H1 (cell line): Measurements from ENCODE around the gene THOC5. TPM values are rescaled to one million over a fixed set of nuclear protein-coding genes. Genes with fewer than 3 reads are reported as not detected.

ENCODE experiments used
- CTCF ChIA-PET: fragments of 300-600 bp; sonication (Branson Sonifier 250); formaldehyde crosslinking; loops from one replicate; lab custom pipeline; 2021; ENCODE audit not compliant: partially characterized antibody; lab: Charles Lee
- POLR2A ChIA-PET: fragments of 300-600 bp; sonication (Branson Sonifier 250); formaldehyde crosslinking; loops from one replicate; lab custom pipeline; 2021; ENCODE audit warnings: inconsistent platforms; ENCODE audit not compliant: partially characterized antibody; lab: Charles Lee
- DNase-seq, 2 experiments: peaks; one replicate each; pipeline versions ENCODE4 v3.0.0 to v3.0.0-alpha.2; 2010 to 2022; ENCODE audit warnings: low spot score in 2 of 2, low read depth in 1 of 2, mixed read lengths in 1 of 2
- FAIRE-seq: peaks from 2 replicates; lab custom pipeline; 2011; peaks lifted over from hg19 to GRCh38; lab: Jason Lieb, UNC
- H2AFZ ChIP-seq: 2 replicates; pipeline ENCODE4 v1.8.1; 2012; ENCODE audit warnings: low read length, inconsistent platforms
- H2AK5ac ChIP-seq: 2 replicates; pipeline ENCODE4 v1.6.1; 2013; ENCODE audit warnings: low read depth, low read length
- H2BK120ac ChIP-seq: replicated peaks from 2 replicates; pipeline ENCODE3; 2013; ENCODE audit warnings: low read depth, low read length, inconsistent platforms
- H2BK12ac ChIP-seq: 2 replicates; pipeline ENCODE4 v1.6.1; 2013; ENCODE audit warnings: low read depth, low read length
- H2BK15ac ChIP-seq: 2 replicates; pipeline ENCODE4 v1.6.1; 2013; ENCODE audit warnings: low read length
- H2BK20ac ChIP-seq: 2 replicates; pipeline ENCODE4 v1.6.1; 2013; ENCODE audit warnings: low read length
- H2BK5ac ChIP-seq: 2 replicates; pipeline ENCODE4 v1.6.1; 2013; ENCODE audit warnings: low read depth, low read length
- H3K14ac ChIP-seq: 2 replicates; pipeline ENCODE4 v1.6.1; 2013; ENCODE audit warnings: inconsistent platforms; ENCODE audit not compliant: insufficient read length
- H3K18ac ChIP-seq: 2 replicates; pipeline ENCODE4 v1.6.1; 2013; ENCODE audit warnings: low read length; ENCODE audit errors: extremely low read depth
- H3K23ac ChIP-seq: 2 replicates; pipeline ENCODE4 v1.6.1; 2013; ENCODE audit warnings: inconsistent platforms; ENCODE audit not compliant: insufficient read length
- H3K23me2 ChIP-seq: 2 replicates; pipeline ENCODE4 v1.6.1; 2013; ENCODE audit warnings: low read depth, low read length
- H3K27ac ChIP-seq: 2 replicates; pipeline ENCODE4 v1.6.1; 2011; ENCODE audit warnings: low read depth, low read length, inconsistent platforms
- H3K27me3 ChIP-seq, 4 experiments: replicated peaks in 1 of 4; 1 replicate in 1 of 4; 2 replicates in 3 of 4; pipeline versions ENCODE4 v1.6.1 to v1.8.1; 2011 to 2013; ENCODE audit warnings: low read length in 3 of 4, mild to moderate bottlenecking in 3 of 4, inconsistent platforms in 2 of 4, mixed read lengths in 2 of 4, moderate library complexity in 1 of 4; ENCODE audit not compliant: control insufficient read depth in 3 of 4, insufficient read depth in 3 of 4; ENCODE audit errors: extremely low read depth in 1 of 4
- H3K36me3 ChIP-seq, 4 experiments: 2 replicates each; pipeline versions ENCODE4 v1.6.1 to v1.8.1; 2011 to 2013; ENCODE audit warnings: mild to moderate bottlenecking in 4 of 4, low read length in 3 of 4, moderate library complexity in 2 of 4, control low read depth in 1 of 4, inconsistent platforms in 1 of 4; ENCODE audit not compliant: insufficient read depth in 4 of 4, control insufficient read depth in 2 of 4
- H3K4ac ChIP-seq: replicated peaks from 2 replicates; pipeline ENCODE3; 2013; ENCODE audit warnings: low read length, low read depth, mixed read lengths, inconsistent platforms; ENCODE audit not compliant: insufficient read length
- H3K4me1 ChIP-seq, 4 experiments: replicated peaks in 1 of 4; 1 replicate in 1 of 4; 2 replicates in 3 of 4; pipeline versions ENCODE4 v1.6.1 to v1.8.1; 2011 to 2013; ENCODE audit warnings: low read length in 3 of 4, inconsistent platforms in 2 of 4, mixed read lengths in 1 of 4; ENCODE audit not compliant: insufficient read depth in 4 of 4, control insufficient read depth in 3 of 4
- H3K4me2 ChIP-seq, 2 experiments: 2 replicates each; pipeline versions ENCODE4 v1.6.1 to v1.8.1; 2011 to 2013; ENCODE audit warnings: low read depth in 2 of 2, low read length in 2 of 2, control low read depth in 1 of 2, inconsistent platforms in 1 of 2, mild to moderate bottlenecking in 1 of 2; ENCODE audit not compliant: insufficient read depth in 1 of 2
- H3K4me3 ChIP-seq, 4 experiments: fragments of 200-600, 300-600 bp in 1 of 4; sonication (generic), shearing (Covaris generic), sonication (Bioruptor Twin) in 1 of 4; 2 replicates each; pipeline versions ENCODE4 v1.5.1 to v1.8.1; 2011 to 2016; ENCODE audit warnings: low read length in 4 of 4, low read depth in 3 of 4, control low read depth in 2 of 4, inconsistent platforms in 2 of 4, mild to moderate bottlenecking in 2 of 4, mixed read lengths in 1 of 4, moderate library complexity in 1 of 4; ENCODE audit not compliant: insufficient read depth in 2 of 4; ENCODE audit errors: extremely low read depth in 1 of 4
- H3K56ac ChIP-seq: replicated peaks from 2 replicates; pipeline ENCODE3; 2013; ENCODE audit warnings: low read depth, mild to moderate bottlenecking, mixed read lengths, low read length, inconsistent platforms; ENCODE audit not compliant: insufficient read length
- H3K79me1 ChIP-seq: 2 replicates; pipeline ENCODE4 v1.6.1; 2013; ENCODE audit warnings: low read depth, low read length, control low read depth
- H3K79me2 ChIP-seq, 2 experiments: 2 replicates each; pipeline versions ENCODE4 v1.6.1 to v1.8.1; 2012 to 2013; ENCODE audit warnings: low read length in 2 of 2, mild to moderate bottlenecking in 2 of 2, inconsistent platforms in 1 of 2; ENCODE audit not compliant: insufficient read depth in 2 of 2, control insufficient read depth in 1 of 2
- H3K9ac ChIP-seq, 4 experiments: replicated peaks in 1 of 4; 1 replicate in 1 of 4; 2 replicates in 3 of 4; pipeline versions ENCODE4 v1.6.1 to v1.8.1; 2011 to 2013; ENCODE audit warnings: low read depth in 3 of 4, low read length in 3 of 4, control low read depth in 2 of 4, mild to moderate bottlenecking in 2 of 4, moderate library complexity in 2 of 4, inconsistent platforms in 1 of 4; ENCODE audit errors: extremely low read depth in 1 of 4
- H3K9me3 ChIP-seq, 2 experiments: 2 replicates each; pipeline versions ENCODE4 v1.6.1 to v1.8.1; 2012 to 2013; ENCODE audit warnings: mild to moderate bottlenecking in 2 of 2, moderate library complexity in 2 of 2, control low read depth in 1 of 2, inconsistent platforms in 1 of 2, low read depth in 1 of 2, low read length in 1 of 2, mixed read lengths in 1 of 2; ENCODE audit not compliant: insufficient read depth in 2 of 2
- H4K20me1 ChIP-seq, 2 experiments: replicated peaks in 1 of 2; 2 replicates each; pipeline versions ENCODE3 to v1.8.1; 2011 to 2013; ENCODE audit warnings: inconsistent platforms in 2 of 2, low read length in 2 of 2, mild to moderate bottlenecking in 1 of 2; ENCODE audit not compliant: insufficient read depth in 2 of 2, control insufficient read depth in 1 of 2
- H4K5ac ChIP-seq: 2 replicates; pipeline ENCODE4 v1.6.1; 2013; ENCODE audit warnings: low read length, low read depth, mixed read lengths, inconsistent platforms; ENCODE audit not compliant: insufficient read length
- H4K8ac ChIP-seq: 2 replicates; pipeline ENCODE4 v1.8.0; 2013; ENCODE audit warnings: mild to moderate bottlenecking, moderate library complexity, low read length, inconsistent platforms; ENCODE audit not compliant: insufficient read depth; ENCODE audit errors: extremely low read depth
- H4K91ac ChIP-seq: replicated peaks from 2 replicates; pipeline ENCODE3; 2013; ENCODE audit warnings: low read length, mixed read lengths, inconsistent platforms; ENCODE audit not compliant: insufficient read length
- EP300 ChIP-seq, 2 experiments: IDR thresholded peaks; 1 replicate in 1 of 2; 2 replicates in 1 of 2; pipeline ENCODE4 v1.6.1; 2011 to 2012; ENCODE audit warnings: low read depth in 2 of 2, low read length in 2 of 2, mild to moderate bottlenecking in 2 of 2, borderline replicate concordance in 1 of 2, inconsistent platforms in 1 of 2, moderate library complexity in 1 of 2
- MAFK ChIP-seq: IDR thresholded peaks from 2 replicates; pipeline ENCODE4 v1.6.1; 2012; ENCODE audit warnings: low read depth, mild to moderate bottlenecking, improper control_type of control experiment, low read length
- MAX ChIP-seq: IDR thresholded peaks from 2 replicates; pipeline ENCODE4 v1.6.1; 2012; ENCODE audit warnings: inconsistent platforms
- PHF8 ChIP-seq: fragments of 200-600 bp; sonication (generic); conservative IDR thresholded peaks from 2 replicates; pipeline ENCODE4 v1.7.1; 2012; ENCODE audit warnings: low read depth, mild to moderate bottlenecking, inconsistent platforms, low read length, moderate library complexity
- POU5F1 ChIP-seq: IDR thresholded peaks from 2 replicates; pipeline ENCODE4 v1.6.1; 2011; ENCODE audit warnings: low read depth, mild to moderate bottlenecking, low read length, moderate library complexity
- RXRA ChIP-seq: IDR thresholded peaks from 2 replicates; pipeline ENCODE4 v1.6.1; 2011; ENCODE audit warnings: low read depth, mild to moderate bottlenecking, low read length, moderate library complexity; ENCODE audit not compliant: insufficient read depth
- SUZ12 ChIP-seq: fragments of 200-600 bp; sonication (generic); IDR thresholded peaks from 2 replicates; pipeline ENCODE4 v1.6.1; 2012; ENCODE audit warnings: mild to moderate bottlenecking, inconsistent platforms, low read length, moderate library complexity, mixed read lengths
- TAF1 ChIP-seq: IDR thresholded peaks from 2 replicates; pipeline ENCODE4 v1.6.1; 2011; ENCODE audit warnings: mild to moderate bottlenecking, low read depth, low read length
- TBP ChIP-seq: IDR thresholded peaks from 2 replicates; pipeline ENCODE4 v1.6.1; 2011; ENCODE audit warnings: low read depth, low read length, improper control_type of control experiment
- TEAD4 ChIP-seq: IDR thresholded peaks from 2 replicates; pipeline ENCODE4 v1.6.1; 2012; ENCODE audit warnings: low read depth, low read length, inconsistent platforms, mixed read lengths
- YY1 ChIP-seq: IDR thresholded peaks from 2 replicates; pipeline ENCODE4 v1.6.1; 2011; ENCODE audit warnings: low read depth, mild to moderate bottlenecking, low read length
- WGBS, 2 experiments: shearing (Covaris generic) in 1 of 2; methylation state at CpG; one replicate each; pipeline versions ENCODE4 v1.1.6 to v1.1.7; 2013 to 2015; ENCODE audit warnings: low lambda C conversion rate in 2 of 2, mixed read lengths in 2 of 2, inconsistent platforms in 1 of 2, low coverage in 1 of 2, missing lambda C conversion rate in 1 of 2; ENCODE audit not compliant: insufficient replicate concordance in 2 of 2, insufficient coverage in 1 of 2, insufficient read length in 1 of 2; ENCODE audit errors: extremely low coverage in 1 of 2, missing lambda C conversion rate in 1 of 2; 5-methylcytosine and 5-hydroxymethylcytosine counted together
- polyA plus RNA-seq, 7 experiments: library from polyadenylated mRNA; depleted of rRNA in 3 of 7; stranded (reverse) in 5 of 7; unstranded in 2 of 7; fragments of >200 nt in 5 of 7; fragments of 200-250 nt in 2 of 7; gene quantifications; 1 replicate in 5 of 7; 2 replicates in 1 of 7; 4 replicates in 1 of 7; pipeline versions ENCODE4 v1.2.1 to v1.2.3, GENCODE V29; 2011 to 2013; ENCODE audit warnings: missing spikeins in 2 of 7, mixed read lengths in 2 of 7
- total RNA-seq: library from RNA; stranded (reverse); fragmentation: NEBNext Ultra II Directional; extraction: Animal tissue kit (Norgen Biotek cat#: 25700); gene quantifications from 2 replicates; pipeline ENCODE4 v1.2.1, GENCODE V29; 2021

The THOC5 gene
- total and polyA plus RNA-seq, 2 of the 8 experiments (the other 6 are each of a cell fraction or from before 2014, with no cell fraction given), result 27.7 to 65.7 TPM

- H2BK20ac ChIP-seq, result peak within 1 kb of the TSS; percentile 6
- 34% methylated on average over 18 of the region's 48 CpGs; no CpG with 5 or more reads in 1 of the 2 experiments for WGBS, 2 experiments
- H3K27me3 ChIP-seq, result peaks cover 26 to 58% (median 51%) of the 10 kb centered on the region in 4 experiments
- H3K9ac ChIP-seq, result no peak within 1 kb of the TSS
- DNase-seq (peak in 1 of 2 experiments; percentile 61), FAIRE-seq (no peak)
- H4K91ac ChIP-seq, result peak within 1 kb of the TSS; percentile 9
- peak within 1 kb of the TSS; percentile 26 to 57 (median 32) for H3K4me3 ChIP-seq
- 0 out of 2 replicates have a peak within 1 kb of the TSS, but pooled peaks have one; percentile 61 for H2BK15ac ChIP-seq
- no peak within 1 kb of the TSS; the same call in 1 of the 2 replicates for H2AK5ac ChIP-seq
- no peak within 1 kb of the TSS for H2AFZ ChIP-seq
- peaks cover 19% of the 10 kb centered on the region; the same call in 1 of the 2 replicates for H3K23me2 ChIP-seq
- H2BK120ac ChIP-seq, result no peak within 1 kb of the TSS
- peaks cover 14 to 27% (median 20%) of the 10 kb centered on the region in 4 experiments for H3K4me1 ChIP-seq
- no peak within 1 kb of the TSS for H4K5ac ChIP-seq
- no peak within 1 kb of the TSS for H3K27ac ChIP-seq
- H3K36me3 ChIP-seq, result peaks cover 0 to 12% (median 0%) of the 10 kb centered on the region in 4 experiments; a peak in 2 of 8 replicates
- no peaks in the 10 kb centered on the region for H3K79me2 ChIP-seq
- no peak within 1 kb of the TSS for H2BK5ac ChIP-seq
- no peak within 1 kb of the TSS for H3K4ac ChIP-seq
- peak within 1 kb of the TSS; percentile 62 for H4K8ac ChIP-seq
- peak within 1 kb of the TSS; percentile 62; the same call in 1 of the 2 replicates for H2BK12ac ChIP-seq
- peaks cover 4 to 5% of the 10 kb centered on the region in 2 experiments for H4K20me1 ChIP-seq
- ChIA-PET CTCF (interaction anchor here (0.6 to 6.2 kb wide), 3 partner anchors 9 to 75 kb away, joined by 3 to 42 read pairs (median 3); no protein-coding TSS in a partner anchor), POLR2A (interaction anchor here (0.9 to 3.7 kb wide), 9 partner anchors 9 to 167 kb away, joined by 3 to 36 read pairs (median 3); no protein-coding TSS in a partner anchor)
- H3K23ac ChIP-seq, result no peak within 1 kb of the TSS
- H3K79me1 ChIP-seq, result no peaks in the 10 kb centered on the region
- H3K14ac ChIP-seq, result no peak within 1 kb of the TSS
- peak within 1 kb of the TSS; percentile 60 for H3K18ac ChIP-seq
- no peak within 1 kb of the TSS for H3K56ac ChIP-seq
- peaks cover 0 to 11% of the 10 kb centered on the region in 2 experiments; a peak in 2 of 4 replicates for H3K9me3 ChIP-seq
- H3K4me2 ChIP-seq, result peak within 1 kb of the TSS; percentile 71 to 74
- TF ChIP-seq EP300 (IDR thresholded peaks at IDR 0.05; ENCODE audit: borderline replicate concordance in 1 of 2, low read depth in 2 of 2, low read length in 2 of 2) (no peak), TEAD4 (no peak), PHF8 (no peak), MAX (no peak; the same call in 1 of the 2 replicates), MAFK (no peak), TAF1 (0 out of 2 replicates have a peak, but pooled peaks have one; percentile 18), RXRA (no peak), TBP (peak; percentile 49; the same call in 1 of the 2 replicates), POU5F1 (no peak), YY1 (no peak), SUZ12 (no peak)
Measured at GRCh38 chr22:29479417-29480261, 73.9 kb downstream of the THOC5 start, which contains the start of gene NEFH. NEFH (plus strand) TSS chr22:29480218; CDS start chr22:29480263, 45 bp downstream.
